WTC11 (cell line): Measurements from ENCODE around the gene HPCA.

Experiments
- ATF2 ChIP-seq: sonication (generic); formaldehyde crosslinking; IDR thresholded peaks from 2 replicates; pipeline ENCODE4 v1.8.1; 2022; ENCODE audit warnings: low read depth, missing genetic modification reagents, borderline replicate concordance
- CTCF ChIP-seq: fragments of 200-600 bp; IDR thresholded peaks from 2 replicates; pipeline ENCODE4 v1.8.0; 2022; ENCODE audit warnings: antibody characterized with exemption
- SP1 ChIP-seq: sonication (generic); formaldehyde crosslinking; conservative IDR thresholded peaks from 2 replicates; pipeline ENCODE4 v1.8.1; 2022; ENCODE audit warnings: missing genetic modification reagents
- ZBTB43 ChIP-seq: sonication (generic); formaldehyde crosslinking; IDR thresholded peaks from 2 replicates; pipeline ENCODE4 v1.8.1; 2023; ENCODE audit warnings: mild to moderate bottlenecking, missing genetic modification reagents
- ZNF671 ChIP-seq: fragments of 250-450 bp; sonication (Bioruptor Pico); IDR thresholded peaks from 2 replicates; pipeline ENCODE4 v1.8.0; 2021; ENCODE audit warnings: mild to moderate bottlenecking

- TF ChIP-seq ATF2 (no peak), SP1 (CRISPR knock-in tag) (no peak), CTCF (no peak), ZNF671 (CRISPR knock-in tag) (no peak), ZBTB43 (CRISPR knock-in tag) (no peak)
Measured at GRCh38 chr1:32863881-32864245, 22.4 kb upstream of the HPCA start.
